Body of pancreas (tissue), 4 donors: ENCODE results near the gene NOP9.

ENCODE experiments used
- CTCF ChIP-seq, 7 experiments: fragments of 450-650 bp in 4 of 7; fragments of 200-600 bp in 3 of 7; sonication (generic) in 3 of 7; IDR thresholded peaks; one replicate each; pipeline ENCODE4 v1.5.1; 2016 to 2019; ENCODE audit warnings: antibody characterized with exemption in 7 of 7
- POLR2A ChIP-seq, 3 donors: fragments of 450-650 bp; IDR thresholded peaks; one replicate each; pipeline ENCODE4 v1.6.1; 2016; ENCODE audit warnings: antibody characterized with exemption in 3 of 3, mild to moderate bottlenecking in 2 of 3

- no peak for TF ChIP-seq CTCF (IDR thresholded peaks at IDR 0.05)
- TF ChIP-seq POLR2A (IDR thresholded peaks at IDR 0.05) = no peak
Measured at GRCh38 chr14:24256960-24257359, 42.7 kb upstream of the NOP9 start.
